DMS114 treated with DMSO at 0.1 percent for 48 hours (cell line): ENCODE measurements around the gene RNF212.

Experiments
- DNase-seq: peaks from one replicate; lab custom pipeline; 2025; ENCODE audit not compliant: unreplicated experiment; lab: John Stamatoyannopoulos, UW

Gene RNF212

GRCh38 chr4:1049591-1049905 is 63.8 kb downstream of the RNF212 start:
- DNase-seq = no peak

DNA sequence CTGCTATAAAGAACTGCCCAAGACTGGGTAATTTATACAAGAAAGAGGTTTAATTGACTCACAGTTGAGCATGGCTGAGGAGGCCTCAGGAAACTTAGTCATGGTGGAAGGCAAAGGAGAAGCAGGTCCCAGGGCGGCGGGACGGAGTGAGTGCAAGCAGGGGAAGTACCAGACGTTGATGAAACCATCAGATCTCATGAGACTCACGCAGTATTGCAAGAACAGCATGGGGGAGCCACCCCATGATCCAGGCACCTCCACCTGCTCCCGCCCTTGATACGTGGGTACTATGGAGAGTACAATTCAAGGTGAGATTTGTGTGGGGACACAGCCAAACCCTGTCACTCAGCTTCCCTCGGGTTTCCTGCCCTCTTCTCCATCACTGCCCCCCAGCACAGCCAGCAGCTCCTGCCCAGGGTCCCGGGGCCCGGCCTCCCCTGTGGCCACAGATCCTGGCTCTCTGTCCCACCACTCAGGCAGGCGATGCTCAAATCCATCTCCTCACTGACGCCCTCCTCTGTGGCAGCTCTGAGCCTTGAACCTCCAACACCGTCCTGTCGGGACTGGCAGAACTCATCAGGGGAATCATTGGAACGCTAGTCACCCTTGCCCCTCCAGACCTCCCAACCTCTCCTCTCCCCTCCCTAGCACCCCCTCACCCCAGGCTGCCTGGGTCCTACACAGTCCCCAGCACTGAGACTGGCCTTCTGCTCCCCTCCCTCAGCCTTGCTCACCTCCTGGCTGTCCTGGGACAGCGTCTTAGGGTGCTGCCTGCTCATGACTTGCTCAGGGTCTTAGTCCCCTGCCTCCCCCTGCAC is 64.4 kb downstream of the RNF212 start:
- DNase-seq = no peak

- DNase-seq = no peak
These were observed 65.2 kb downstream of the RNF212 start for GRCh38 chr4:1047976-1048772.

DNA sequence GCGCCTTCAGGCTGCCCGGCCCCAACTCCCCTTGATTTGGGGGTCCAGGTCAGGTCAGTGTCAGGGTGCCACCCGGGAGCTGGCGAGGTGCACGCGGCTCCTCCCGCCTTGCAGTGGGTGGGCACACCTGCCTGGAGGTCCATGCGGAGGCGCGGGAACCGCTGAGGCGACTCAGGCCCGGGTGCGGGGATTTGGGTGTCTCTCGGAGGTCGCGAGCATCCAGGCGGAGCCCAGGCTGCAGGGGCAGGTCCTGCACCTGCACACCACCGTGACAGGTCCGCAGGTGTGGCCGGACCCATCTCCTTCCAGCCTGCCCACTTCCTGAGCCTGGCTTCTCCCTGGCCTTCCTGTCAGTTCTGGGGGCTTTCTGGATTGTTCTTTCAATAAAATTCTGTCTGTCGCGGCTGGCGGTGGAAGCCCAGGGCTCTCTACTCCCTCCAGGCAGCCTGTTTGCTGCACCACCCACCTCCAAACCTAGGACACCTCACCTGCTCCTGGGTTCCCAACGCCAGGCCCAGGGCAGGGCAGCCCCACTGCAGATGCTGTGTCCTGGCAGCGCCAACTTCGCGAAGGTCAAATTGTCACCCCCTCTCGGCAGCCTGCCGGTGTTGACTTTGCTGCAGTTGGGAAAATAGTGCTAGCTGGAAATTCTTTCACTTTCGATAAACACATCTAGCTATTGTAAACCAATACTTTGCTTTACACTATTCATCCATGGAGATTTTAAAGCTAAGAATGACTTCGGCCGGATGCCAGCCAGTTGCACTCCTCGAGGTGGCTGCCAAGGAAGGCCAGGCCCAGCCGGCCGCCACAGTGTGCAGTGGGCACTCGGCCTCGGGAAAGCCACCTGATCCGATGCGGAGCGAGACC is 66.0 kb downstream of the RNF212 start:
- DNase-seq = no peak

DNA sequence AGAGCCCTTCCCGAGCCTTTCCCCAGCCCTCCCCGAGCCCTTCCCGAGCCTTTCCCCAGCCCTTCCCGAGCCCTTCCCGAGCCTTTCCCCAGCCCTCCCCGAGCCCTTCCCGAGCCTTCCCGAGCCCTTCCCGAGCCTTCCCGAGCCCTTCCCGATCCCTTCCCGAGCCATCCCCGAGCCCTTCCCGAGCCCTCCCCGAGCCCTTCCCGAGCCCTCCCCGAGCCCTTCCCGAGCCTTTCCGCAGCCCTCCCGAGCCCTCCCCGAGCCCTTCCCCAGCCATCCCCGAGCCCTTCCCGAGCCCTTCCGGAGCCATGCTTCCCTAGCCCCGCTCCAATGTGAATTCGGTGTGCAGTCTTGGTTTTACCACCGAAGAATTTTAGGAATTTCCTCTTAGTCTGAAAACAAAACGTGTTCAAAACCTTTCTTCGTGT is 66.8 kb downstream of the RNF212 start:
- DNase-seq = peak; percentile 29

DNA sequence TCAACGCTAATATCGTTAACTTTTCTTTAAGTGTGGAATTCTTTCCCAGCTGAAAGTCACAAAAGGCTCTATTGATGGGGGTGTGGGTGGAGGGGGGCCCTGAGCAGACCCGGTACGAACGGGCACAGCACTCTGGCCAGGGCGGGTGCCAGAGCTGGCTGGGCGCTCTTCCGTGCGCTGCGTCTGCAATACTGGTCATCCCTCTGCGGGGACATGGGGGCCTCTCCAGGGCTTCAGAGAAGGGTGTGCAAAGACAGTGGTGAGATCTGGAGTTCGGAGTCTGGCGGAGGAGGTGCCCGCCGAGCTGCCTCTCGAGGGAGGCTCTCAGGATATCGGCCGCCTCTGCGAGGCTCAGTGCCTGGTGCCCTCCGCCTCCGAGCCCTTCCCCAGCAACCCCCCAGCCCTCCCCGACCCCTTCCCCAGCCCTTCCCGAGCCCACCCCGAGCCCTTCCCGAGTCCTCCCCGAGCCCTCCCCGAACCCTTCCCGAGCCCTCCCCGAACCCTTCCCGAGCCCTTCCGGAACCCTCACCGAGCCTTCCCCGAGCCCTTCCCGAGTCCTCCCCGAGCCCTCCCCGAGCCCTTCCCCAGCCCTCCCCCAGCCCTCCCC is 67.7 kb downstream of the RNF212 start:
- no peak for DNase-seq

DNA sequence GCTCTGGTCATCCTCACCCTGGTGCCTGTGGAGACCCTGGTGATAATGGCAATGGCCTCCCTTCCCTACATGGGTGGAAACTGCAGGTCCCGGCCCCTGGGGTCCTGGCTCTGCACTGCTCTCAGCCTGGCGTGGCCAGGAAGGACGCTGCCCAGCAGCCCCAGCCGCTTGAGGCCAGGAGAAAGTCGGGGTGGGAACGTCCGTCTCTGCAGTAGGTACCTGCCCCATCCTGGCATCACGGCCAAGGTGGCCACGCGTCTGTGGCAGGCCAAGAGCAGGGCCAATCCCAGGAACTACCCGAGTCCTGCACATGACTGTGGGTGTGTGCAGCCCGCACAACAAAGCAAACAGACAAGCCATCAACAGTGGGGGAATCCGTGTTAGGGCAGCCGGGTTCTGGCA is 68.2 kb downstream of the RNF212 start:
- DNase-seq = no peak

GRCh38 chr4:1044469-1045192 is 68.7 kb downstream of the RNF212 start:
- DNase-seq = no peak

- DNase-seq = no peak
These were observed 69.5 kb downstream of the RNF212 start for GRCh38 chr4:1043651-1044468.

DNA sequence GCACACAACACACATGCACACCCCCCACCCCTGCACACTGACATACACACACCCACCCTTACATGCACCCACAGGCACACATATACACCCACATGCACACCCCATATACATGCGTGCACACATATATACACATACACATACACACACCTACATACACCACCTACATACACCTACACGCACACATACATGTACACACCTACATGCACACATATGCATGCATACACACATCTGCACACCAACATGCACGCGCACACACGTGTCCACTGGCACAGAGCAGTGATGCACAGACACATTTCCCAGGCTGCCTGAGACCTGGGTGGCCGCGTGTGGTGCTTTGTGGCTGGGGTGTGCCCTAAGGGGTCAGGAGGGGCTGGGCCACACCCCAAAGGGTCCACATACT is 70.2 kb downstream of the RNF212 start:
- DNase-seq = no peak

DNA sequence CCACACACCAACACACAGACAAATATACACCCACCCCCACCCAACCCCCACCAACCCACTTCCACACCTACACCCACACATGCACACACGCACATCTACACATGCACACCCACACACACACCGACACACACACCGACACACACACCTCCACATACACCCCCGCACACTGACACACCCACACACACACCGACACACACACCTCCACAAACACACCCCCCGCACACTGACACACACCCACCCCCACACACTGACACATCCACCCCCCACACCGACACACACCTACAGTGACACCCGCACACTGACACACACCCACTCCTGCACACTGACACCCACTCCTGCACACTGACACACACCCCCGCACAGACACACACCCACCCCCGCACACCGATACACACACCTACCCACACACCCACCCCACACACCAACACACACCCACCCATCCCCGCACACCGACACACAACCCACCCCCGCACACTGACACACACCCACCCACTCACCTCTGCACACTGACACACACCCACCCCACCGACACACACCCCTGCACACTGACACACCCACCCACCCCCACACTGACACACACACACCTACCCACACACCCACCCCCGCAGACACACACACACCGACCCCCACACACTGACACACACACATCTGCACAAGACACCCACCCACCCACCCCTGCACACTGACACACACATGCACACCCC is 70.9 kb downstream of the RNF212 start:
- no peak for DNase-seq

GRCh38 chr4:1041936-1042330 is 71.4 kb downstream of the RNF212 start:
- DNase-seq = no peak

DNA sequence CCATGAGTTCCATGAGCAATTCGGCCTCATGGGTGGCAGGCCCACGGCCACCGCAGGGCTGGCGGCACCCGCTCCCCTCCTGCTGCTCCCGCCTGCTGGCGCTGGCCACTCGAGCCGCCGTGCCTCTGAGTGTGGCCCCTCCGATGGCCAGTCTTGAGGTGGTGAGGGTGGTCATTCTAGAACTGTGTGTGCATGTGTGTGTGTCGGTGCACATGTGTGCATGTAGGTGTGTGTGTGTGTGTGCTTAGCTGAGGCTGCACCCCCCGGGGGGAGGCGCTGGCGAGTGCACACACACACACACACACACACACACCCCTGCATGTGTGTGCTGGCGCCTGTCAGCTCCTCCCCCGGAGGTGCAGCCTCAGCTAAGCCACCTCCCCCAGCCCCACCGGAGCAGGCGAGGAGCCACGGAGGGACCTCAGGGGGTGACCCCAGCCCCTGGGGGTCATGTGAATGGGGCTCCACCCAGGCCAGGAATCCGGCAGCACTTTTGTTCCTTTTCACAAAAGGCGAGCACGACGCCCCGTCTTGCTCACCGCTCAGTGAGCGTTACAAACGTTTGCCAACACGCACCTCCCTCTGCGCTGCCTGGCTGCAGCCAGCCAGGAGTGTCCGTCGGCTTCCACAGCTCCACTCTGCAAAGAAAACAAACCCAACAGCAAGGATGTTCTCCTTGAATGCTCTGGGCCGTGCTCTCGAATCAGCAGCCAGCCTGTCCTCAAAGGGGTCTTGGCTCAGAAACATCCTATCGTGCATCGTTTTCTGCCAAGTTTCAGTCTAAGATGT is 72.0 kb downstream of the RNF212 start:
- DNase-seq = no peak

GRCh38 chr4:1040344-1041146 is 72.8 kb downstream of the RNF212 start:
- DNase-seq = no peak

GRCh38 chr4:1039493-1040343 is 73.6 kb downstream of the RNF212 start:
- DNase-seq = no peak

- no peak for DNase-seq
These were observed 74.3 kb downstream of the RNF212 start for GRCh38 chr4:1038948-1039492.
